ENCODE data around the gene SRPK2. TPM values are rescaled to one million over a fixed set of nuclear protein-coding genes. Genes with fewer than 3 reads are reported as not detected.

The SRPK2 gene
- total RNA-seq, 2 donors from 2014 or later = 52.6 to 99.5 TPM

GRCh38 chr7:105389889-105390288 lies 1.2 kb upstream of the SRPK2 start:
- H3K36me3 ChIP-seq = no peaks in the 10 kb centered on the region
- H3K4me1 ChIP-seq (replicated peaks) = no peaks in the 10 kb centered on the region
- 93% methylated on average over 1 of the region's 1 CpG for WGBS
- no peak for TF ChIP-seq CTCF (IDR thresholded peaks at IDR 0.05)
- TF ChIP-seq POLR2AphosphoS5 (IDR thresholded peaks at IDR 0.05) = no peak
- TF ChIP-seq POLR2A (IDR thresholded peaks at IDR 0.05) = no peak
- no peak overlapping the region for H3K4me3 ChIP-seq
- no peaks in the 10 kb centered on the region for H3K9me3 ChIP-seq
- DNase-seq (ENCODE audit: low spot score) = no peak
- no peak overlapping the region for H3K27ac ChIP-seq
- H3K27me3 ChIP-seq (replicated peaks; ENCODE audit: insufficient read depth) = no peaks in the 10 kb centered on the region
- intact Hi-C loops (cut with DNase I) = no loop called here

GRCh38 chr7:105389088-105389650 lies 448 bp upstream of the SRPK2 start:
- H3K27me3 ChIP-seq (replicated peaks; ENCODE audit: insufficient read depth) = no peaks in the 10 kb centered on the region
- H3K36me3 ChIP-seq = no peaks in the 10 kb centered on the region
- H3K4me1 ChIP-seq (replicated peaks) = no peaks in the 10 kb centered on the region
- WGBS = 6% methylated on average over 41 of the region's 45 CpGs
- peak overlapping the region; percentile 71 to 83 for H3K27ac ChIP-seq
- H3K4me3 ChIP-seq = peak overlapping the region; percentile 94 to 96
- DNase-seq (ENCODE audit: low spot score) = peak; percentile 16
- TF ChIP-seq CTCF (IDR thresholded peaks at IDR 0.05) = peak in 2 of 4 experiments; percentile 4 to 5
- no peak for TF ChIP-seq POLR2AphosphoS5 (IDR thresholded peaks at IDR 0.05)
- no peak for TF ChIP-seq POLR2A (IDR thresholded peaks at IDR 0.05)
- no peaks in the 10 kb centered on the region for H3K9me3 ChIP-seq
- intact Hi-C loops (cut with DNase I) = no loop called here

- peak; percentile 49 for DNase-seq (ENCODE audit: low spot score)
- no peaks in the 10 kb centered on the region for H3K36me3 ChIP-seq
- intact Hi-C loops (cut with DNase I) = no loop called here
- WGBS = 1% methylated on average over 67 of the region's 76 CpGs
- H3K27me3 ChIP-seq (replicated peaks; ENCODE audit: insufficient read depth) = no peaks in the 10 kb centered on the region
- H3K27ac ChIP-seq = peak overlapping the region; percentile 83 to 84
- no peaks in the 10 kb centered on the region for H3K4me1 ChIP-seq (replicated peaks)
- TF ChIP-seq POLR2AphosphoS5 (IDR thresholded peaks at IDR 0.05) (no peak), POLR2A (IDR thresholded peaks at IDR 0.05) (peak; percentile 31)
- H3K9me3 ChIP-seq = no peaks in the 10 kb centered on the region
- H3K4me3 ChIP-seq = peak overlapping the region; percentile 94 to 96
Observed at GRCh38 chr7:105387508-105388355, 989 bp downstream of the SRPK2 start.

GRCh38 chr7:105377903-105378302 lies 10.8 kb downstream of the SRPK2 start:
- Histone ChIP-seq H3K4me3 (no peak overlapping the region), H3K36me3 (no peaks in the 10 kb centered on the region), H3K27me3 (replicated peaks; ENCODE audit: insufficient read depth) (no peaks in the 10 kb centered on the region), H3K4me1 (replicated peaks) (no peaks in the 10 kb centered on the region), H3K9me3 (no peaks in the 10 kb centered on the region), H3K27ac (no peak overlapping the region)
- TF ChIP-seq POLR2A (IDR thresholded peaks at IDR 0.05) (no peak), POLR2AphosphoS5 (IDR thresholded peaks at IDR 0.05) (no peak), CTCF (IDR thresholded peaks at IDR 0.05) (no peak)
- DNase-seq (ENCODE audit: low spot score) = no peak
- 77% methylated on average over 3 of the region's 3 CpGs for WGBS
- intact Hi-C loops (cut with DNase I) = no loop called here

- intact Hi-C loops (cut with DNase I) = no loop called here
- Histone ChIP-seq H3K4me3 (no peak overlapping the region), H3K9me3 (no peaks in the 10 kb centered on the region), H3K27me3 (replicated peaks; ENCODE audit: insufficient read depth) (no peaks in the 10 kb centered on the region), H3K27ac (no peak overlapping the region), H3K4me1 (replicated peaks) (no peaks in the 10 kb centered on the region), H3K36me3 (no peaks in the 10 kb centered on the region)
- DNase-seq (ENCODE audit: low spot score) = no peak
- 98% methylated on average over 4 of the region's 4 CpGs for WGBS
- TF ChIP-seq POLR2AphosphoS5 (IDR thresholded peaks at IDR 0.05) = no peak
- no peak for TF ChIP-seq CTCF (IDR thresholded peaks at IDR 0.05)
- TF ChIP-seq POLR2A (IDR thresholded peaks at IDR 0.05) = no peak
Observed at GRCh38 chr7:105376908-105377533, 11.7 kb downstream of the SRPK2 start.

Measured in prostate gland (tissue), 2 donors.